Panc1 (cell line): ENCODE results near the gene CDKL1. TPM values are rescaled to one million over a fixed set of nuclear protein-coding genes. Genes with fewer than 3 reads are reported as not detected.

Source experiments
- ATAC-seq: fragments of 200-7000 bp; cut with Tn5 transposase; 2 replicates; pipeline ENCODE4 v1.9.1; 2020; ENCODE audit warnings: mild to moderate bottlenecking, moderate library complexity
- BruUV-seq: library from RNA; stranded (reverse); fragments of 400-500 nt; replicated peaks from 2 replicates; lab custom pipeline; 2021; lab: Mats Ljungman, UMichigan
- CTCF ChIA-PET: fragments of 300-600 bp; sonication (Branson Sonifier 250); formaldehyde crosslinking; loops from one replicate; lab custom pipeline; 2022; ENCODE audit warnings: antibody characterized with exemption; lab: Charles Lee
- POLR2A ChIA-PET: fragments of 300-600 bp; sonication (Branson Sonifier 250); formaldehyde crosslinking; loops from one replicate; lab custom pipeline; 2022; ENCODE audit warnings: antibody characterized with exemption; lab: Charles Lee
- DNase-seq: peaks from one replicate; pipeline ENCODE4 v3.0.0-alpha.2; 2010; ENCODE audit warnings: low read depth, low spot score
- H3K27ac ChIP-seq: 2 replicates; pipeline ENCODE4 v1.5.1; 2011; ENCODE audit warnings: mild to moderate bottlenecking, low read length, inconsistent platforms
- H3K27me3 ChIP-seq: fragments of 200-500 bp; sonication (Bioruptor generic); 2 replicates; pipeline ENCODE4 v1.6.0; 2014; ENCODE audit warnings: low read length, inconsistent platforms; ENCODE audit not compliant: control insufficient read depth, insufficient read depth
- H3K36me3 ChIP-seq: fragments of 200-500 bp; sonication (Bioruptor generic); 2 replicates; pipeline ENCODE4 v1.5.1; 2014; ENCODE audit warnings: inconsistent platforms, mild to moderate bottlenecking, low read length, moderate library complexity; ENCODE audit not compliant: control insufficient read depth, insufficient read depth
- H3K4me1 ChIP-seq: 2 replicates; pipeline ENCODE4 v1.5.1; 2011; ENCODE audit warnings: inconsistent platforms, mild to moderate bottlenecking, low read length, moderate library complexity; ENCODE audit not compliant: control insufficient read depth, insufficient read depth
- H3K4me3 ChIP-seq, 2 experiments: 2 replicates each; pipeline ENCODE4 v1.5.1; 2011 to 2012; ENCODE audit warnings: low read depth in 2 of 2, low read length in 2 of 2, mild to moderate bottlenecking in 2 of 2, inconsistent platforms in 1 of 2, moderate library complexity in 1 of 2
- H3K9me3 ChIP-seq: fragments of 200-500 bp; sonication (Bioruptor generic); 2 replicates; pipeline ENCODE4 v1.5.1; 2014; ENCODE audit warnings: low read depth, mild to moderate bottlenecking, inconsistent platforms, low read length, moderate library complexity; ENCODE audit not compliant: control insufficient read depth, insufficient read depth
- CTCF ChIP-seq: fragments of 450-650 bp; IDR thresholded peaks from 2 replicates; pipeline ENCODE4 v1.5.1; 2017; ENCODE audit warnings: mild to moderate bottlenecking
- POLR2AphosphoS5 ChIP-seq: IDR thresholded peaks from 2 replicates; pipeline ENCODE4 v1.6.1; 2012; ENCODE audit warnings: mild to moderate bottlenecking, low read depth, low read length, moderate library complexity
- REST ChIP-seq, 2 experiments: IDR thresholded peaks; 2 replicates each; pipeline ENCODE4 v1.6.1; 2011 to 2012; ENCODE audit warnings: low read depth in 2 of 2, control low read depth in 1 of 2, low read length in 1 of 2, mild to moderate bottlenecking in 1 of 2, moderate library complexity in 1 of 2; ENCODE audit not compliant: insufficient read depth in 1 of 2
- SIN3A ChIP-seq: IDR thresholded peaks from 2 replicates; pipeline ENCODE4 v1.6.1; 2012; ENCODE audit warnings: low read depth, mild to moderate bottlenecking, low read length, moderate library complexity, borderline replicate concordance; ENCODE audit not compliant: insufficient read depth
- TCF7L2 ChIP-seq: IDR thresholded peaks from 2 replicates; pipeline ENCODE4 v1.6.1; 2011; ENCODE audit warnings: mild to moderate bottlenecking, low read depth, low read length, inconsistent platforms
- in situ Hi-C: cut with HindIII; loops from 2 replicates; pipeline ENCODE4 v1.10.0; 2016; ENCODE audit warnings: low sequenced_read_pairs, low pct_unique_long_range_greater_than_20kb
- intact Hi-C: fragments of 100-400 bp; cut with micrococcal nuclease; formaldehyde crosslinking; loops from one replicate; pipeline ENCODE4 v1.10.0; 2022; ENCODE audit not compliant: unreplicated experiment
- total RNA-seq: library from RNA; stranded (reverse); gene quantifications from one replicate; pipeline ENCODE4 v1.2.1, GENCODE V29; 2021; ENCODE audit not compliant: unreplicated experiment

The CDKL1 gene
- total RNA-seq, 1 experiment from 2014 or later = 5.8 TPM

- no peak for ATAC-seq
- Histone ChIP-seq H3K27me3 (no peaks in the 10 kb centered on the region), H3K4me1 (peaks cover 8% of the 10 kb centered on the region), H3K27ac (no peak overlapping the region), H3K36me3 (peaks cover 3% of the 10 kb centered on the region; the same call in 1 of the 2 replicates), H3K4me3 (no peak overlapping the region), H3K9me3 (no peaks in the 10 kb centered on the region)
- POLR2A ChIA-PET = no interaction called here
- no TSS peak for BruUV-seq
- CTCF ChIA-PET = interaction anchor here (0.7 to 2.0 kb wide), 2 partner anchors 12 to 427 kb away, joined by 3 to 4 read pairs; no protein-coding TSS in a partner anchor
- in situ Hi-C loops = no loop called here
- DNase-seq = no peak
- TF ChIP-seq TCF7L2 = no peak
- TF ChIP-seq POLR2AphosphoS5 = no peak
- TF ChIP-seq CTCF = no peak
- TF ChIP-seq SIN3A = no peak
- TF ChIP-seq REST (IDR thresholded peaks at IDR 0.05; ENCODE audit: insufficient read depth in 1 of 2, low read depth in 2 of 2, low read length in 1 of 2) = no peak
- intact Hi-C loops = loop anchor here (2.0 kb wide), 1 partner anchor 213 kb away; the partner anchor contains the start of gene MAP4K5
Measured at GRCh38 chr14:50319721-50320120, 77.0 kb downstream of the CDKL1 start.

- ChIA-PET POLR2A (no interaction called here), CTCF (no interaction called here)
- ATAC-seq (no peak), DNase-seq (no peak)
- TSS peak; percentile 22 for BruUV-seq
- TF ChIP-seq REST (IDR thresholded peaks at IDR 0.05; ENCODE audit: insufficient read depth in 1 of 2, low read depth in 2 of 2, low read length in 1 of 2) = no peak
- no peak for TF ChIP-seq TCF7L2
- TF ChIP-seq CTCF = no peak
- no peak for TF ChIP-seq SIN3A
- TF ChIP-seq POLR2AphosphoS5 = no peak
- Histone ChIP-seq H3K36me3 (peaks cover under 1% of the 10 kb centered on the region; the same call in 1 of the 2 replicates), H3K27ac (no peak overlapping the region), H3K27me3 (no peaks in the 10 kb centered on the region), H3K4me1 (peaks cover 8% of the 10 kb centered on the region), H3K9me3 (no peaks in the 10 kb centered on the region), H3K4me3 (no peak overlapping the region)
- intact Hi-C loops (no loop called here), in situ Hi-C loops (no loop called here)
Measured at GRCh38 chr14:50319293-50319692, 77.4 kb downstream of the CDKL1 start.
